ENCODE results near the gene EIF5AL1.
A peak's percentile ranks its signal among the peaks of the same experiment; 100 is the strongest.
"Not testable (repeated sequence)": the region's sequence is repeated elsewhere in the genome, so short reads cannot be mapped to it uniquely, and the experiment has no call there.

Gene EIF5AL1

GRCh38 chr10:79488336-79488735 lies 24.0 kb upstream of the EIF5AL1 start:
- DNase-seq: peak; percentile 94

- no peak for DNase-seq
Observed at GRCh38 chr10:79488870-79489269, 23.5 kb upstream of the EIF5AL1 start.

GRCh38 chr10:79490400-79491142 lies 21.8 kb upstream of the EIF5AL1 start:
- peak; percentile 74 for DNase-seq

- DNase-seq: no peak
Observed at GRCh38 chr10:79491143-79491835, 21.0 kb upstream of the EIF5AL1 start.

- DNase-seq: no peak
Observed at GRCh38 chr10:79492256-79492655, 20.1 kb upstream of the EIF5AL1 start.

- DNase-seq: no peak
Observed at GRCh38 chr10:79492839-79493238, 19.5 kb upstream of the EIF5AL1 start.

- no peak for DNase-seq
Observed at GRCh38 chr10:79493806-79494205, 18.5 kb upstream of the EIF5AL1 start.

GRCh38 chr10:79494871-79495705 lies 17.2 kb upstream of the EIF5AL1 start:
- no peak for DNase-seq

- no peak for DNase-seq
Observed at GRCh38 chr10:79495791-79496190, 16.5 kb upstream of the EIF5AL1 start.

- DNase-seq: no peak
Observed at GRCh38 chr10:79496896-79497295, 15.4 kb upstream of the EIF5AL1 start.

- peak; percentile 52 for DNase-seq
Observed at GRCh38 chr10:79498291-79498829, 14.0 kb upstream of the EIF5AL1 start.

GRCh38 chr10:79502561-79503309 lies 9.6 kb upstream of the EIF5AL1 start:
- DNase-seq: no peak

- not testable (repeated sequence) for DNase-seq
Observed at GRCh38 chr10:79503787-79504186, 8.5 kb upstream of the EIF5AL1 start.

- not testable (repeated sequence) for DNase-seq
Observed at GRCh38 chr10:79504483-79504882, 7.8 kb upstream of the EIF5AL1 start.

GRCh38 chr10:79505328-79505727 lies 7.0 kb upstream of the EIF5AL1 start:
- DNase-seq: not testable (repeated sequence)

- DNase-seq: no peak
Observed at GRCh38 chr10:79505829-79506228, 6.5 kb upstream of the EIF5AL1 start.

- no peak for DNase-seq
Observed at GRCh38 chr10:79507440-79508167, 4.7 kb upstream of the EIF5AL1 start.

- not testable (repeated sequence) for DNase-seq
Observed at GRCh38 chr10:79508245-79508644, 4.1 kb upstream of the EIF5AL1 start.

- not testable (repeated sequence) for DNase-seq
Observed at GRCh38 chr10:79509306-79509933, 2.9 kb upstream of the EIF5AL1 start.

GRCh38 chr10:79509934-79510508 lies 2.3 kb upstream of the EIF5AL1 start:
- DNase-seq: not testable (repeated sequence)

Data from fibroblast of upper back skin (primary cell).